ENCODE results near the gene RPIA.

RPIA gene

DNA sequence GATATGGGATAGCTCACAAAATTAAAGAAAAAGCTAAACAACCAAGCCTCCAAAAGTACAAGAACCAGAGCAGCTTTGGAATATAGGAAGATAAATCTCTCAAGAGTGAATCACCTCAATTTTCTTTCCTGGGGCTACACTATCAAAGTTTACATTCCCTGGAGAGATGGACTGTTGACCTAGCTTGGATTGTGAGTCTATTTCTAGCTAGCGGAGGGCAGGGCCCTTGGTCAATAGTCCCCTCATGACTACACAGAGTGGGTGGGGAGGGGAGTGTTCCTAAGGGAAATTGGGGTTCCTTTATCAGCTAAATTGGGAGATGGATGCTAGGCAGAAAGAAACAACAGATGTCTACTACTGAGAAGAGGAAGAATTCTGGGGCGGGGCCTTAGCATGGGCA lies 34.3 kb upstream of the RPIA start:
- no peak for TF ChIP-seq ZBTB7A (IDR thresholded peaks at IDR 0.05; ENCODE audit: low read depth)
- TF ChIP-seq, protein P1, sequence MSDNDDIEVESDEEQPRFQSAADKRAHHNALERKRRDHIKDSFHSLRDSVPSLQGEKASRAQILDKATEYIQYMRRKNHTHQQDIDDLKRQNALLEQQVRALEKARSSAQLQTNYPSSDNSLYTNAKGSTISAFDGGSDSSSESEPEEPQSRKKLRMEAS (IDR thresholded peaks at IDR 0.05): no peak
- TF ChIP-seq FOXM1 (IDR thresholded peaks at IDR 0.05; ENCODE audit: borderline replicate concordance, low read depth): no peak
- TF ChIP-seq EGR1 (IDR thresholded peaks at IDR 0.05): no peak
- no peak for TF ChIP-seq CREB1 (IDR thresholded peaks at IDR 0.05; ENCODE audit: low read depth)
- no peak for TF ChIP-seq TCF12 (IDR thresholded peaks at IDR 0.05; ENCODE audit: low read depth)
- no peak for TF ChIP-seq YY1 (IDR thresholded peaks at IDR 0.05; ENCODE audit: low read depth)
- no peak for TF ChIP-seq NFIC (IDR thresholded peaks at IDR 0.05)
- TF ChIP-seq, protein P2, sequence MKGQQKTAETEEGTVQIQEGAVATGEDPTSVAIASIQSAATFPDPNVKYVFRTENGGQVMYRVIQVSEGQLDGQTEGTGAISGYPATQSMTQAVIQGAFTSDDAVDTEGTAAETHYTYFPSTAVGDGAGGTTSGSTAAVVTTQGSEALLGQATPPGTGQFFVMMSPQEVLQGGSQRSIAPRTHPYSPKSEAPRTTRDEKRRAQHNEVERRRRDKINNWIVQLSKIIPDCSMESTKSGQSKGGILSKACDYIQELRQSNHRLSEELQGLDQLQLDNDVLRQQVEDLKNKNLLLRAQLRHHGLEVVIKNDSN (IDR thresholded peaks at IDR 0.05): no peak
- TF ChIP-seq TEAD4 (IDR thresholded peaks at IDR 0.05): no peak
- no peak for TF ChIP-seq EP300 (IDR thresholded peaks at IDR 0.05; ENCODE audit: borderline replicate concordance)
- no peak for TF ChIP-seq CEBPB (IDR thresholded peaks at IDR 0.05)
- no peak for TF ChIP-seq RAD21 (IDR thresholded peaks at IDR 0.05; ENCODE audit: low read depth)
- TF ChIP-seq, protein P3, sequence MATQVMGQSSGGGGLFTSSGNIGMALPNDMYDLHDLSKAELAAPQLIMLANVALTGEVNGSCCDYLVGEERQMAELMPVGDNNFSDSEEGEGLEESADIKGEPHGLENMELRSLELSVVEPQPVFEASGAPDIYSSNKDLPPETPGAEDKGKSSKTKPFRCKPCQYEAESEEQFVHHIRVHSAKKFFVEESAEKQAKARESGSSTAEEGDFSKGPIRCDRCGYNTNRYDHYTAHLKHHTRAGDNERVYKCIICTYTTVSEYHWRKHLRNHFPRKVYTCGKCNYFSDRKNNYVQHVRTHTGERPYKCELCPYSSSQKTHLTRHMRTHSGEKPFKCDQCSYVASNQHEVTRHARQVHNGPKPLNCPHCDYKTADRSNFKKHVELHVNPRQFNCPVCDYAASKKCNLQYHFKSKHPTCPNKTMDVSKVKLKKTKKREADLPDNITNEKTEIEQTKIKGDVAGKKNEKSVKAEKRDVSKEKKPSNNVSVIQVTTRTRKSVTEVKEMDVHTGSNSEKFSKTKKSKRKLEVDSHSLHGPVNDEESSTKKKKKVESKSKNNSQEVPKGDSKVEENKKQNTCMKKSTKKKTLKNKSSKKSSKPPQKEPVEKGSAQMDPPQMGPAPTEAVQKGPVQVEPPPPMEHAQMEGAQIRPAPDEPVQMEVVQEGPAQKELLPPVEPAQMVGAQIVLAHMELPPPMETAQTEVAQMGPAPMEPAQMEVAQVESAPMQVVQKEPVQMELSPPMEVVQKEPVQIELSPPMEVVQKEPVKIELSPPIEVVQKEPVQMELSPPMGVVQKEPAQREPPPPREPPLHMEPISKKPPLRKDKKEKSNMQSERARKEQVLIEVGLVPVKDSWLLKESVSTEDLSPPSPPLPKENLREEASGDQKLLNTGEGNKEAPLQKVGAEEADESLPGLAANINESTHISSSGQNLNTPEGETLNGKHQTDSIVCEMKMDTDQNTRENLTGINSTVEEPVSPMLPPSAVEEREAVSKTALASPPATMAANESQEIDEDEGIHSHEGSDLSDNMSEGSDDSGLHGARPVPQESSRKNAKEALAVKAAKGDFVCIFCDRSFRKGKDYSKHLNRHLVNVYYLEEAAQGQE (IDR thresholded peaks at IDR 0.05; ENCODE audit: low read depth): no peak
- no peak for TF ChIP-seq TAF1 (IDR thresholded peaks at IDR 0.05; ENCODE audit: low read depth)

DNA sequence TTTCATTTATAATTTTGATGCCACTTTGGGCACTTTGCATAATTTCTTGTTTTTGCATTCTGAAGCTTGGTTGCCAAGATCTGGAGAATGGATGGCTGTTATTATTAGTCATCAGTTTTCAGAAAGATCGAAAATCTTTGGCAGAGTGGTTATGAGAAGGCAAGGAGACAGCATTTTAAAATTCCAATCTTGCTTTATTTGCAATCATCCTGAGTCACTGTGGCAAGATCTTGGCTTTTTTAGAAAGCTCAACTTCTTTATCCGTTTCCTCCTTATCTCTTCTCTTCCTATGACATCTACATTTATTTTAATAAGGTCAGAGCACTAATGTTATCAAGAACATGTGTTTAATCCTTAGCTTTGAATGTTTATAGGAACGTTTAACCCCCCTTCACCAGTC lies 33.1 kb upstream of the RPIA start:
- TF ChIP-seq EGR1 (IDR thresholded peaks at IDR 0.05): no peak
- TF ChIP-seq, protein P2 (IDR thresholded peaks at IDR 0.05): no peak
- TF ChIP-seq, protein P3 (IDR thresholded peaks at IDR 0.05; ENCODE audit: low read depth): no peak
- TF ChIP-seq YY1 (IDR thresholded peaks at IDR 0.05; ENCODE audit: low read depth): no peak
- TF ChIP-seq TAF1 (IDR thresholded peaks at IDR 0.05; ENCODE audit: low read depth): no peak
- no peak for TF ChIP-seq ZBTB7A (IDR thresholded peaks at IDR 0.05; ENCODE audit: low read depth)
- no peak for TF ChIP-seq EP300 (IDR thresholded peaks at IDR 0.05; ENCODE audit: borderline replicate concordance)
- TF ChIP-seq TEAD4 (IDR thresholded peaks at IDR 0.05): no peak
- TF ChIP-seq FOXM1 (IDR thresholded peaks at IDR 0.05; ENCODE audit: borderline replicate concordance, low read depth): no peak
- TF ChIP-seq RAD21 (IDR thresholded peaks at IDR 0.05; ENCODE audit: low read depth): no peak
- no peak for TF ChIP-seq CREB1 (IDR thresholded peaks at IDR 0.05; ENCODE audit: low read depth)
- no peak for TF ChIP-seq TCF12 (IDR thresholded peaks at IDR 0.05; ENCODE audit: low read depth)
- TF ChIP-seq, protein P1 (IDR thresholded peaks at IDR 0.05): no peak
- TF ChIP-seq NFIC (IDR thresholded peaks at IDR 0.05): no peak
- no peak for TF ChIP-seq CEBPB (IDR thresholded peaks at IDR 0.05)

DNA sequence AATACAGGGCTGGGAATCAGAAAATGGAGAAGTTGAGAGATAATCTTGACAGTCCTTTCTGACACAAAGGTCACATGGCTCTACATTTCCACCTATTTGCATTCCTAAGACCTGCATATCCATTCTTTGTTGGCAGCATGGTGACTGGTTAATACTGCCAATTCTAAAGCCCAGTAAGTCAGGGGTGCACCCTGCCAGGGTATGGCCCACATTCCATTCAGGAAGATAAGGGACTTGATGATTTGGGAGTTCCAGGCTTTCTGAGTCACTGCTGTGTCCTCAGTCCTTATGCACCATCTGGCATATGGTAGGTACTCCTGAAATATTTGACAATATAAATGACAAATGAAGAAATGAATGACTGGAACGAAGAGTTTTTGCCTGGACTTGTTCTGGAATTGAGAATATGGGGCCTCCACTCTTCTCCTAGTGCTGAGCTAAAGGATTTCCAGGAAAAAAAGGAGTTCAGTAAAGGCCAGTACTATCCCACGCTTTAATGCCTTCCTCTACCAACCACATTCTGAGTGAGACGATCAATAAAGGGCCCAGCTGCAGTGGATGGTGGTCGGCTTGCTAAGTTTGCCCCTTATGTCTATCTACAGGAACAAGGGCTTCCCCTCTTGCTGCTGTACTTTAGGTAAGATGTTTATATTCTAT lies 32.5 kb upstream of the RPIA start:
- TF ChIP-seq ZBTB7A (IDR thresholded peaks at IDR 0.05; ENCODE audit: low read depth): no peak
- TF ChIP-seq EP300 (IDR thresholded peaks at IDR 0.05; ENCODE audit: borderline replicate concordance): no peak
- TF ChIP-seq, protein P3 (IDR thresholded peaks at IDR 0.05; ENCODE audit: low read depth): no peak
- TF ChIP-seq NFIC (IDR thresholded peaks at IDR 0.05): no peak
- TF ChIP-seq, protein P1 (IDR thresholded peaks at IDR 0.05): no peak
- no peak for TF ChIP-seq YY1 (IDR thresholded peaks at IDR 0.05; ENCODE audit: low read depth)
- TF ChIP-seq, protein P2 (IDR thresholded peaks at IDR 0.05): no peak
- no peak for TF ChIP-seq RAD21 (IDR thresholded peaks at IDR 0.05; ENCODE audit: low read depth)
- TF ChIP-seq EGR1 (IDR thresholded peaks at IDR 0.05): no peak
- TF ChIP-seq CEBPB (IDR thresholded peaks at IDR 0.05): no peak
- TF ChIP-seq FOXM1 (IDR thresholded peaks at IDR 0.05; ENCODE audit: borderline replicate concordance, low read depth): no peak
- no peak for TF ChIP-seq TAF1 (IDR thresholded peaks at IDR 0.05; ENCODE audit: low read depth)
- TF ChIP-seq TCF12 (IDR thresholded peaks at IDR 0.05; ENCODE audit: low read depth): no peak
- no peak for TF ChIP-seq TEAD4 (IDR thresholded peaks at IDR 0.05)
- no peak for TF ChIP-seq CREB1 (IDR thresholded peaks at IDR 0.05; ENCODE audit: low read depth)
